ENCODE data around the gene MTFMT. TPM values are rescaled to one million over a fixed set of nuclear protein-coding genes. Genes with fewer than 3 reads are reported as not detected.
"Not testable (repeated sequence)": the region's sequence is repeated elsewhere in the genome, so short reads cannot be mapped to it uniquely, and the experiment has no call there.

The MTFMT gene
- total and polyA plus RNA-seq, 8 donors = 1.9 to 6.6 (median 3.9) TPM

- H3K27ac ChIP-seq = no peak overlapping the region
- peaks cover 0 to 9% (median 4%) of the 10 kb centered on the region in 3 donors for H3K36me3 ChIP-seq
- TF ChIP-seq CTCF (IDR thresholded peaks at IDR 0.05) = no peak
- no peak overlapping the region for H3K4me3 ChIP-seq
- H3K4me1 ChIP-seq = peaks cover 0 to 7% (median 0%) of the 10 kb centered on the region in 3 donors
- intact Hi-C loops (cut with DNase I) = no loop called here
- ATAC-seq (peak in 1 of 4 donors; percentile 29), DNase-seq (no peak), FAIRE-seq (no peak)
- no peaks in the 10 kb centered on the region for H3K27me3 ChIP-seq
- no peaks in the 10 kb centered on the region for H3K9me3 ChIP-seq
Measured at GRCh38 chr15:65021488-65021887, 8.0 kb downstream of the MTFMT start.

- ATAC-seq (no peak), FAIRE-seq (no peak), DNase-seq (no peak)
- H3K9me3 ChIP-seq = no peaks in the 10 kb centered on the region
- H3K27me3 ChIP-seq = no peaks in the 10 kb centered on the region
- H3K4me1 ChIP-seq = peaks cover 0 to 7% (median 0%) of the 10 kb centered on the region in 3 donors
- peaks cover 0 to 15% (median 4%) of the 10 kb centered on the region in 3 donors for H3K36me3 ChIP-seq
- TF ChIP-seq CTCF (IDR thresholded peaks at IDR 0.05) = no peak
- intact Hi-C loops (cut with DNase I) = no loop called here
- H3K27ac ChIP-seq = no peak overlapping the region
- no peak overlapping the region for H3K4me3 ChIP-seq
- 89 to 94% methylated on average over 1 of the region's 1 CpG for WGBS, 2 donors
Measured at GRCh38 chr15:65020419-65020818, 9.0 kb downstream of the MTFMT start.

- not testable (repeated sequence) for FAIRE-seq
Measured at GRCh38 chr15:65011198-65011597, 18.2 kb downstream of the MTFMT start.

GRCh38 chr15:65008983-65009382 lies 20.5 kb downstream of the MTFMT start:
- intact Hi-C loops (cut with DNase I) = no loop called here
- WGBS, 2 donors = 78 to 87% methylated on average over 2 of the region's 2 CpGs
- Histone ChIP-seq H3K4me3 (no peak overlapping the region), H3K9me3 (no peaks in the 10 kb centered on the region), H3K27ac (no peak overlapping the region), H3K4me1 (no peaks in the 10 kb centered on the region), H3K36me3 (peaks cover 0 to 15% (median 7%) of the 10 kb centered on the region in 3 donors), H3K27me3 (no peaks in the 10 kb centered on the region)
- ATAC-seq (no peak), FAIRE-seq (no peak), DNase-seq (no peak)
- no peak for TF ChIP-seq CTCF (IDR thresholded peaks at IDR 0.05)

More at GRCh38 chr15:65011198-65011597, 18.2 kb downstream of the MTFMT start:
- H3K27ac ChIP-seq; H3K27me3 ChIP-seq; H3K4me3 ChIP-seq; H3K9me3 ChIP-seq; H3K4me1 ChIP-seq; intact Hi-C loops (cut with DNase I); DNase-seq; ATAC-seq: not testable (repeated sequence)
- WGBS, 2 donors = 68 to 80% methylated on average over 4 of the region's 4 CpGs
- peaks cover 0 to 24% (median 8%) of the 10 kb centered on the region in 3 donors for H3K36me3 ChIP-seq

- no peak for TF ChIP-seq CTCF (IDR thresholded peaks at IDR 0.05)
- DNase-seq (no peak), ATAC-seq (no peak), FAIRE-seq (no peak)
- H3K27ac ChIP-seq = no peak overlapping the region
- H3K9me3 ChIP-seq = no peaks in the 10 kb centered on the region
- H3K4me3 ChIP-seq = no peak overlapping the region
- WGBS, 2 donors = 95 to 98% methylated on average over 3 of the region's 3 CpGs
- no peaks in the 10 kb centered on the region for H3K4me1 ChIP-seq
- H3K36me3 ChIP-seq = peaks cover 0 to 6% (median 0%) of the 10 kb centered on the region in 3 donors
- intact Hi-C loops (cut with DNase I) = no loop called here
- H3K27me3 ChIP-seq = no peaks in the 10 kb centered on the region
Measured at GRCh38 chr15:65006876-65007275, 22.6 kb downstream of the MTFMT start.
